Activated CD8-positive, alpha-beta memory T cell treated with anti-CD3 and anti-CD28 coated beads for 1 hour (primary cell): ENCODE results near the gene RGS2.

Experiments
- DNase-seq, 2 donors: peaks; one replicate each; pipeline ENCODE4 v3.0.0-alpha.2; 2020; ENCODE audit warnings: low read depth in 1 of 2; ENCODE audit errors: extremely low read depth in 1 of 2

Gene RGS2, protein sequence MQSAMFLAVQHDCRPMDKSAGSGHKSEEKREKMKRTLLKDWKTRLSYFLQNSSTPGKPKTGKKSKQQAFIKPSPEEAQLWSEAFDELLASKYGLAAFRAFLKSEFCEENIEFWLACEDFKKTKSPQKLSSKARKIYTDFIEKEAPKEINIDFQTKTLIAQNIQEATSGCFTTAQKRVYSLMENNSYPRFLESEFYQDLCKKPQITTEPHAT

DNA sequence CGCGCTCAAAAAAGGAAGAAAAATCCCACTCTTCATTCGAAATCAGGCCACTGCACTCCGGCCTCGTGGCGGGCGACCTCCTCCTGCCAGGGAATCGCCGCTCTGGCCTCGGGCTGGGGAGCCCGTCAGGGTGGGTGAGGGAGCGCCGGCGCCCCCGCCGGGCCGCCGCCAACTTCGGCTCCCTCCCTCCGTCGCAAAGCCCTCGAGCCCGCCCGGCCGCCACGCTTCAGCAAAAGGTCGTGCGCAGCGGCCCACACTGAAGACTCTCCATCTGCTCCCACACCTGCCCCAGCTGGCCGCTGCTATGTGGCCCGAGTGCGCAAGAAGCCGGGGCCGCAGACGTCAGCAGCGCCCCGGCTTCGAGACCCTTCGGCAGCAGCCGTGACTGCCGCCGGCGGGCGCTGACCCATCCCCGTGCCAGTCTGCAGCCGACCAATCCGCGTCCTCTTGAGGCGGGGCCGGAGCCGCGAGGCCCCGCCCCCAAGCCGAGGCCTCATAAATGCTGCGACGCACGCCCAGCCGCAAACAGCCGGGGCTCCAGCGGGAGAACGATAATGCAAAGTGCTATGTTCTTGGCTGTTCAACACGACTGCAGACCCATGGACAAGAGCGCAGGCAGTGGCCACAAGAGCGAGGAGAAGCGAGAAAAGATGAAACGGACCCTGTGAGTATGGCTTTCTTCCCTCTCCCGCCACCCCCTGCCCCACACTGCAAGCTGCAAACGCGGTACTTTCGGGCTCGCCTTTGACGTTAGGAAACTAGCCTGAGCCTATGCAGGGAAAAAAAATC lies at the start of gene RGS2:
Gene RGS2, plus strand, starts transcription at position 522 of the 789 bp plus-strand sequence. Its CDS starts 33 bp downstream, at position 555.
- DNase-seq: peak; percentile 72 to 79

DNA sequence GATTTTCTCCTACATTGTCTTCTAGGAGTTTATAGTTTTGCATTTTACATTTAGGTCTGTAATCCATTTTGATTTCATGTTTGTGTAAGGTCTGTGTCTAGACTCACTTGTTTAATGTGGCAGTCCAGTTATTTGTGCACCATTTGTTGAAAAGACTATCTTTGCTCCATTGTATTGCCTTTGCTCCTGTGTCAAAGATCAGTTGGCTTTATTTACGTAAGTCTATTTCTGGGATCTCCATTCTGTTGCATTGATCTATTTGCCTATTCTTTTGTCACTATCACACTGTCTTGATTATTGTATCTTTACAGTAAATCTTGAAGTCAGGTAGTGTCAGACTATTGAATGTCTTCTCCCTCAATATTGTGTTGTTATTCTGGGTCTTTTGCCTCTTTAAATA lies 49.7 kb upstream of the RGS2 start:
- no peak for DNase-seq

DNA sequence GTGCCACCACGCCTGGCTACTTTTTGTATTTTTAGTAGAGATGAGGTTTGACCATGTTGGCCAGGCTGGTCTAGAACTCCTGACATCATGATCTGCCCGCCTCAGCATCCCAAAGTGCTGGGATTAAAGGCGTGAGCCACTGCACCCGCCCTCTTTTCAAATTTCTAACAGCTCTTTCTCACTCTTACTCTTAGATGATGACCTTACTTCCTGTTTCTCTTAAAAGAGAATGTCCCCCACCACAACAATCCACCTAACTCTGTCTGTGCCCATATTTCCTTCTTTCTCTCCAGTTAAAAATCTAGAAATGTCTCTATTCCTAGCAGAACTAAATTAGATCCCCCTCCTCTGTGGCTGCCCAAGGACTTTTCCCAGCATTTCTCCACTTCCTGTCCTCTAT lies 46.6 kb upstream of the RGS2 start:
- DNase-seq: no peak

DNA sequence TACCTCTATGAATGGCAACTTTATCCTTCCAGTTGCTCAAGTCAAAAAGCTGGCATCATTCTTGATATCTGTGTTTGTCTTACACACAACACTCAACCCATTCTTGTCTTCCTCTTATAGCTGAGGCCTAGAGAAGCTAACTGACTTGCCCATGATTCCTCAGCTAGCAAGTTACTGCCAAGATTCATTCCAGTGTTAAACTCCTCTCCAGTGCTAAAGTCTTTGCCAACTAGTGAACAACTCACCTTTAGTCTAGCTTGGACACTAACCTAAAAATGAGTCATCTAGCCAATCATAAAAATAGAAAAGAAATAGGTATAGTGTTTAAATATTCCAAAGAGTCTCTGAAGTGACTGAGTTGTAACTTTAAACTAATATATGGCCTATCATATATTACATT lies 45.6 kb upstream of the RGS2 start:
- no peak for DNase-seq

DNA sequence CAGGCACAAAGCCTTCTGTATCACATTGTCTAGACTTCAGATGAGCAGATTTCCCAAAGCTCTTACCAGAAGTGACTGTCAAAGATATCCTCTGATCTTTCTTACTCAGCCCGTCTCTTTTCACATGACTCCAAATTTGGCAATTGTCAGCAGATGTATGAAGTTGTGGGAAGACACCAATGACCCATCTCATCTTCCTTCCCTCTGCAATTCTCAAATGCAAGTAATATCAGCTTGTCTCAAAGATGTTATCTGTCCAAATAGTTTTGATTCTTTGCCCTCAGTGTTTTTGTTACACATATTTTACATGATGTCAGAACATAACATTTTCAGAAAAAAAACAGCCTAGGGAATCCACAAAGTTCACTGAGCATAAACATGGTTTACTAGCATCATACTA lies 45.1 kb upstream of the RGS2 start:
- DNase-seq: no peak

DNA sequence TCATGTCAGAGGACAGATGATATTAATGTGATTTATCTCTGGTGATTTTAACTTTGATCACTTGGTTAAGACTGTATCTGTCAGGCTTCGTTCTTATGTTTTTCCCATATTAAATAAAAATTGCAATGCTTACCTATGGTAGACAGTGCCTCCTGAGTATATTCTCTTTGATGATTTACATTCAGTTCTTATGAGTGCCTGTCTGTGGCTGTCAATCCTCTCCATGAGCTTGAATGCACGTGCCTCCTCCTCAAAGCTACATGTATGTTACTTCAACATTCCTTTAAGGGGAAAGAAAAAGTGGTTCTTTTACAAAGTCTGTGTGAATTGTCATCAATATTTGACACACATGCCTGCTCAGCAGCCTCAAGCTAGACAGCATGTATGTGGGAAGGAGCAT lies 44.2 kb upstream of the RGS2 start:
- no peak for DNase-seq

DNA sequence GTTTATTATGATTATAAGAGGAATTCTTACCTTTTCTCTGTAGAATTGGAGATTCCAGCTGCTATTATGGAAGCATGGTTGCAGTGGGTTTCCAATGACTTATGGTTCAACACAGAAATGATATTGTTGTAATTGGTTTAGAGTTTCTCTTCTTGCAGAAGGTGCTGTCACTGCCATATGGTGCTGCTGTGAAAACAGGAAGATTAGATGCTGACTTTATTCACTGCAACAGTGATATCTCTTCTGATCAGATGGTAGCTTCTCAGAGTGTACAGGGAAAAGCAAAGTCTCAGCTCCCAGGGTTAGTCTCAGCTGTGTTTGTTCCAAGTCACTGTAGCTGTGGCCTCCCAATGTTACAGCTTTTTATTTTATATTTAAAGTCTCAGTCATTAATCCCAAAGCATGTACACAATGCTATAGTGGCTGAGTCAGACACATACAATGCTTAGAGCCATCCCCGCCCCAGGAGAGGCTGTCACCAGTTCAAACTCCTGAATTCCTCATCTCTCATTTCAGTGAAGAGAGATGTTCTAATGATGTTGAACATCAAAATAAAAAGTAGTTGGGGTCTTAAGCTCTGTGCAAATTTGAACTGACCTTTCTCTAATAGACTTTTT lies 42.7 kb upstream of the RGS2 start:
- no peak for DNase-seq

DNA sequence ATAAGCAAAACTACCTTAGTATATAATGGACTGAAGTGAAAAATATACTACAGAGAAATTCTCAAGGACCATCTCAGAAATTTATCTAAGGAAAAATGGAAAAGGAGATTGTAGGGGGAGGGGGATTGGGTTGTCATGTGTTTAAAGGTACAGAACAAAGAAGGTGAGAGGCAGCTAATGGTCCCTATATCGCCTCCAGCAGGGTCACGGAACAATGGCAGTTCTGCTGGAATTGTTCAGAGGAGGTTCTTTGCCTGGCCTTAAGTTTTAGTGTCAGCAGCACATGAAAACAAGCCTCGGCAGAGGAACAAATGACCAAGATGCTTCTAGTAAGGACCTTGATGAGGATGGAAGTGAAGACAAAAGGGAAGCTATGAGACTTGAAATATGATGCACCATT lies 42.0 kb upstream of the RGS2 start:
- no peak for DNase-seq

DNA sequence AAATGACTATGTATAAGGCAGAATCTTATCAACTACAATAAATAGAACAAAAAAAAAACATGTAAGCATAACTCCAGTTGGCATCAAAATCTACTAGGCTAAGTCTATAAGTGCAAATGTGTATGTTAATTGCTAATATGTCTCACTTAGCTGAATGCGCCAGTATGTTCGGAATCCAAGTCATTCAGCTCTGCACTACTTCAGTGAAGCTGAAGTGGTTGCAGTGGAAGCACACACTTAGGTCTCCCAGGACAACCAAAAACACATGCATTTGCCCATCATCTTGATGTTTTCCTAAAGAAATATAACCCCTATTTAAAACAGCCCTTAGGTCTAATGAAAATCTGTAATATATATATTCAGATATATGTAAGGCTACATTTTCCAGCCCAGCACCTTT lies 41.0 kb upstream of the RGS2 start:
- DNase-seq: no peak

DNA sequence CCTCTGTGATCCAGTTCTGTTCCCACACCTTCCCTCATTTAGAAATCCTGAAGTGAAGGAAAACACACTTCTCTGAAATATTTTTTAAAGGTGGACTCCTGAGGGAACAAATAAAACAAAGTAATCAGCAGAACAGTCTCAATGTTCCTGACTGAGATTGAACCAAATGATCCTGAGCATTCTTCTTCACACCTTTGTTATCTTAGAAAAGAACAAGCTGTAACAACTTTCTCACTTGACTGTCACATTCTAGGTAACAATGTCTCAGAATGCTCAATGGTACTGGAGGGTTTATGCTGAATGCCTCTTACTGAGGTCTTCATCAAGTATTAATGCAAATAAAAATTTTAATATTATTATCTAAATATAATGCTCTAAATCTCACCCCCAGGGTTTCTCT lies 40.4 kb upstream of the RGS2 start:
- DNase-seq: no peak

DNA sequence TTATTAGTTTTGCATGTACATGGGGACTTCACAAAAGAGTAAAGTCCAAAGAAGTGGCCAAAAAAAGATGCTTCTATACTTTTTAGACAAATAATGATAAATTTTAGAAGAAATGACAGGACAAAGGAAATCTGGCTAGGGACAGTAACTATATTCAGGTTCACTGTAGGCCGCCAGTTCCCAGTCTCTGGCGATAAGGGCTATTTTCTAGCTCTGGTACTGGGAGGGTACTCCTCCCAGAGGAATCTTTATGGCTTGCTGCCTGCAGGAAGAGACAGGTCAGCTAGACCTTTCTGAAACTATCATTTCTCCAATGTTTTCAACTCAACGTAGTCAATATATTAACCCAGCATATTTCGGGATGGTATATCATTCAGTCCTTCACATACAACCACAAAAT lies 37.5 kb upstream of the RGS2 start:
- DNase-seq: no peak

DNA sequence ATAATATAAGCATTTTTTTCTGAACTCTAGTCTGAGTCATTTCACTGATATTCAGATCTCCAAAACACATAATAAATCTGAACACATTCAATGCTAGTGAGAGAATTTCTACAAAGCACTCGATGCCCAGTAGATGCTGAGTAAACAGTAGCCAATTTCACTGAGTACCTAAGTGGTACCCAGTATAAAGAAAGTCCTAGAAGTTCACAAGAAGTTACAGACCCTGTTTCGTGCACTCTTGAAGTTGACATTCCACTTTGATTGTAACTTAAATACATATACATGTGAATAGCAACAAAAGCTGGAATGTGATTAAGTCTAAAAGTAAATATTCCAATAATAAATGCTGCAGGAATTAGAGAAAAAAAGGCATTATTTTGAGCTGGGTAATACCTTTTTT lies 33.2 kb upstream of the RGS2 start:
- no peak for DNase-seq

DNA sequence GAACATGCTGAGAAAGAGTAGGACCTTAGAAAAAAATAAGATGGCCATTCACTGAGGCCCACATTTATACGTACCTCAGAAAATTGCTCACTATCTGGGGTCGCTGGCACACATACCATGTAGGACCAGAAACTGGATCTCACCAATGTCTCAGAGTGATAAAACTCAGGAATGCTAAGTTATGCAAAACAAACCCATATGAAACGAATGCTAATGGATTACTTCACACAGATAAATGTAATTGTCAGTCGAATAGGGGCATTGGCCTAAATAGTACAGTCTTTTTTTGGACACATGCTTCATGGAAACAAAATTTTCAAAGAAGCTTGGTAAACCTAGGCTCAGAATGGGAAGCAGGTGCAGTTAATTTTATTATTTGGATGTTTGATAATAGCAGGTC lies 32.6 kb upstream of the RGS2 start:
- DNase-seq: no peak

DNA sequence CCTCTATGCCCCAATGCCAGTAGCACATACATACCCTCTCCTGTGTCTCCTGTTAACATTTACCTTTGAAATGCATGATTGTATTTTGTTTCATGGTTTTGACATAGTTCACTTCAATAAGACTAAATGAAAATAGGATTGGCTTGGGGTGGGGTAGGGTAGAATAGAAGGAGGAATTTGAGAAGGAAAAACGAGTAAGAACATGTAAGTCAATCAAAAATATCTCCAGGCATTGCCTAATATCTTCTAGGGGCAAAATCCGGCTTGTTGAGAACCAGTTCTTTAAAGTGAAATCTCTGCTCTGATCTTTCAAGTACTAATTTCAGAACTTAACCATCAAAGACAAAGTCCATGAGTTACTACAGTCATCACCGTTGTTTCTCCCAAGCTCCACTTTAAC lies 31.8 kb upstream of the RGS2 start:
- DNase-seq: no peak

DNA sequence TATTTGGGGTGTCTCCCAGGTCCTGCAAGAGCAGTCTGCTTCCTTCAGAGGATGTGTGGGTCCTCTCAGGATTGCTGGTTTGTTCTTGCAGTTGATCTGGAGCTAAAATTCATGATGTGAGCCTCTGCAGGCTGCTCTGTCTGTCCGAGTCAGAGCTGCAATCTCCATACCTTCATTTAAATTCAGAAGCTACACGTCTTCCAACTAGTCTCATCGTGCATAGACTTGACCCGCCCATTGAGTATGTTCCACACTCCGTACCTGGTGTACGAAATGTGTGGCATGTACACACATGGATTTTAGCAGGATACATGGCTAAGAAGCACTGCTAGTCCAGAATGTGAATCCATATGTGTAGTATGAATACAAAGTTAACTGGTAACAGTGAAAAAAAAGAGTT lies 25.0 kb upstream of the RGS2 start:
- no peak for DNase-seq

DNA sequence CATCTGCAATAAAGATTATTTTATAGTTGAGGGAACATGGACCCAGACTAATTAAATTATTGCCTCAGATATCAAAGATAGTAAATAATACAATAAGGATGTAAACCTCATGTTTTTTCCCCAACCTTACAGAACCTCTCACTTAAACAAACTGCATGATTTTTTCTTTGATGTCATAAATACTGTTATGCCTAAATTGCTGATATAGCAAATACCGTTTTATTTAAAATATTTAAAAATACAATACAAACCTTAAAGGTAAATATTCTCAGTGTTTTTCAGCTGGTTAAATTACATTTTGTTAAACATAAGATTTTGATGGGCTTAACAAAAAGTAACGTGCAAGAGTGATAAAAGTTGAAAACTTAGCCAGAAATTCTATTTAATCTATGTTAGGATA lies 24.4 kb upstream of the RGS2 start:
- no peak for DNase-seq

DNA sequence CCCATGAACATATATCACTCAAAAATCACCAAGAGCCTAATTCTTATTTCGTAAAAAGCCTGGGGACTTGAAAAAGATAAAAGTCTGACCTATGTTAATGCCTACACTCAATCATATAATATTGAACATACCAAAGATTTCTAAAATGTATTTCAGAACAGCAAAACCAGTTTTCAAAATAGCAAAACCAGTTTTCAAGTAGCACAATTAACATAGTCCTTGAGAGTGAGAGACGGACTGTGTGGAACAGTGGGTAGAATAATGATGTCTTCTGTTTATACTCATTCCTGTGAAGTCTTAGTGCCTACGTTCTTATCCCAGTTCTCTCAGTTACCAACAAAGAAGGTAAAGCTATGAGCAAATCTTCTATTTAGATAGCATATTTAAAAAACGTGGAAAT lies 22.3 kb upstream of the RGS2 start:
- DNase-seq: no peak

DNA sequence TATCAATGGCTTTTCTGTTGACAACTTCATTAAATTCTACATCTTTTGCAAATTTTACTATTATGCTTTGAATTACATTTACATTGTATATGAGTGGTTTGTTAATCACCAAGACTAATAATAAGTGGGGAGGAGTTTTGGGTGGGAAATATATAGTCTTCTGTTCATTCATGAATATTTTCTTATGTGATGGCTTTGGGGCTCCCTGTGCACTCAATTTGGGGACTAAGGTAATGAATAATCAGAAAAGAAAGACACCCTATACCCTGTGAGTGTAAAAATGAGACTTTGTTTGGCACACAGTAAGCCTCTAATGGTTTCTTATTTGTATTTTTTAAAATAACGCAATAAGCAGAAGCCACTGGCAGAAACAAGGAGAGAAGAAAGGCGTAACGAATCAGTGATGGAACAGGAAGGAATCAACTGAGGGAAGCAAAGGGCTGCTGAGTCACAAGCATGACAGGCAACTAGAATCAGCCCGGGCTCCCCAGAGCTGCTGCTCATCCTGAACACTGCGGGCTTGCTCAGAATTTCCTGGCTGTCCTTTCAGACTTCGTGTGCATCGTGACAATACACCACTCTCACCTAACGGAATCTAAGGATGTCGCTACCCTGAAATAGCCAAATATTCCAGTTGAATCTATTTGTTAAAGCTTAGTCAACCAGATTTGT lies 20.8 kb upstream of the RGS2 start:
- no peak for DNase-seq

DNA sequence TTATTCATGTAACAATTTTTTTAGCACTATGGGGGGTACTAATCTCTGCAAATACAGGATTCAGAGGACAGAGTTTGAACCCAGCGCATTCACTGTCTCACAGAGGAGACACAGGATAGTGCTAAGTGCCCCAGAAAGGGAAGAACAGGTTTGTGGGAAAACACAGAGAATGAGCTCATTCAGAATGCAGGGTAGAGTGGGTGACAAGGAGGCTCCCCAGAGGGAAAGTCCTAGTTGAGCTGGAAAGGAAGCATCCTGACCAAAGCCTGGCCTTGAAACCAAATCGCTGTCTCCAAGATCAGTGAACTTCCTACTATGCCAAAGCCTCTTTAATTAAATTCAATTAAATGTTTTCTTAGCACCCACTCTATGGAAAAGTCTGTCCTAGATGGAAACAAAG lies 19.0 kb upstream of the RGS2 start:
- no peak for DNase-seq

DNA sequence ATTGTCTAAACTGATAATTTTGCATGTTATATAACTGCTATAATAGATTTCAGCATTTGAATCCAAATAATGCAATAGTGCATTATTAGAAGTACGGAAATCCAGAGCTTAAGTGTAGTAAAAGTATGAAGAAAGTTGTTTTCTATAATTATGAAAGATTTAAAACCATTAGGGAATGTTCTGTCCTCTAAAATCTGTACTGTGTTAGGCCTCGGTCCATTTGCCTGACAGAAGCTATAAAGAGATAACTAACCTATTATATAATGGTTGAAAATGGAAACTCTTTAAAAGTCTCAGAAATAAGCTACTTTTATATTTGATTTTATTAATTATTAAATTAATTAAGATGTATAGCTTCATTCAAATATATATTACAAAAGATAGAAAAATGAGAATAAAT lies 16.2 kb upstream of the RGS2 start:
- no peak for DNase-seq

DNA sequence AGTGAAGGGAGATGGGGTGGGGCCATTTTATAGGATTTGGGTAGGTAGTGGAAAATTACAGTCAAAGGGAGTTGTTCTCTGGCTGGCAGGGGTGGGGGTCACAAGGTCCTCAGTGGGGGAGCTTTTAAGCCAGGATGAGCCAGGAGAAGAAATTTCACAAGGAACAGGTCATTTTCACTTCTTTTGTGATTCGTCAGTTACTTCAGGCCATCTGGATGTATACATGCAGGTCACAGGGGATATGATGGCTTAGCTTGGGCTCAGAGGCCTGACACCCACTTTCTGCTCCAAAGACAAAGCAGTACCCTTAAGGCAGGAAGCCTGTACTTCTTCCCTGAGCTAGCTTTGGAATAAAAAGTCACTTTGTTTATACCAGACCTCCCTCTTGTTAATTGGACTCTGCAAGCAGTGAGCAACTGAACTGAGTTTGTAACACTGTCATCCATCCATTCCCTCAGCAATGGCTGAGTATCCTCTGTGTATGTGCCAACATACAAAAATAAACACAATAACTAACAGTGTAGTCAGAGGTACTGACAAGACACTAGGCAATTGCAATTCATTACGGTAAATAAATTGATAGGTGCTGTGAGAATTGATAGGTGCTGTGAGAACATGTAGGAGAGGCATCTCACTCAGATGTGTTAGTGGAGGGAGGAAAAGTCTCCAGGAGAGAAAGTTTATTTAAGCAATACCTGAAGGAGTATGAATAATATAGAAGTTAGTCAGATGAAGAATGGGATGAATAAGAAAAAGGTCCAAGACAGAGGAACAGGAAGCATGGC lies 14.7 kb upstream of the RGS2 start:
- no peak for DNase-seq
